Hematopoietic multipotent progenitor cell treated with erythropoietin and hydrocortisone succinate and interleukin-3 and kit ligand, for 4 days (in vitro differentiated cells): ENCODE data around the gene PHF5A.
A peak's percentile ranks its signal among the peaks of the same experiment; 100 is the strongest.

ENCODE experiments used
- DNase-seq: peaks from one replicate; pipeline ENCODE4 v3.0.0-alpha.2; 2015

Gene PHF5A

GRCh38 chr22:41468381-41469217 lies at the start of gene PHF5A, which contains the start of gene ACO2:
TSS of gene PHF5A (minus strand) at chr22:41468692. CDS start at chr22:41468653, 39 bp downstream.
TSS of gene ACO2 (plus strand) at chr22:41469117. CDS start at chr22:41469147, 30 bp downstream.
- DNase-seq: peak; percentile 99

- no peak for DNase-seq
Observed at GRCh38 chr22:41518048-41518347, 49.5 kb upstream of the PHF5A start.

GRCh38 chr22:41517172-41518047 lies 48.9 kb upstream of the PHF5A start:
- DNase-seq: peak; percentile 51

DNA sequence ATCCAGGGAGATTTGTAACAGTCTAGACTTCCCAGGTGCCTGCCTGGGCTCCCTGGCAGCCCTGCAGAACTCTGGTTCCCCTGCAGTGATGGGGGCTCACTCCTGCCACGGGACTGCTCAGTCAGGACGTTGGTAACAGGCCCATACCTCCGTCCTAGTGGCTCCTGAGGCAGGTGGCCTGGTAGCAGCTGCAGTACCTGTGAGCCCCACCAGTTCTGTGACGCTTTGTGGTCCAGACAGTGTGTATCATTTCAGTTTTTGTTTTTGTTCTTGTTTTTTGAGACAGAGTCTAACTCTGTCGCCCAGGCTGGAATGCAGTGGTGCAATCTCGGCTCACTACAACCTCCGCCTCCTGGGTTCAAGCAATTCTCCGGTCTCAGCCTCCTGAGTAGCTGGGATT lies 48.0 kb upstream of the PHF5A start:
- no peak for DNase-seq

DNA sequence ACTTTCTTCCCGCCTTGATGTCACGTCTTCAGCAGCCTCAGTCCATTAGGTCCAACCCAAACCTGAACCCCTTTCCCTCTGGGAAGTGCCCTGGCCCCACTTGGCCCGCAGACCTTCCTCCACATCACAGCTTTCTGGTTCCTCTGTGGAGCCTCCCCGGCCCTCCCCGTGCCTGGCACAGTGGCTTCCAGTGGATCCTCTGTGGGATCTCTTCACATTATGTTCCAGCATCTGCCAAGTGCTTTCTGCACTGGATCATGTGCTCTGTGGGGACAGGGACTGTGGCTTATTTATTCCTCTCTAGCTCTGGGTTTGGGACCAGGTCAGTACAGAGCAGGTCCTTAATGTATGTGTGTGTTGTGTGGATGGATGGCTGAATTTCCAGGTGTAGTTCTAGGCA lies 44.9 kb upstream of the PHF5A start:
- no peak for DNase-seq

DNA sequence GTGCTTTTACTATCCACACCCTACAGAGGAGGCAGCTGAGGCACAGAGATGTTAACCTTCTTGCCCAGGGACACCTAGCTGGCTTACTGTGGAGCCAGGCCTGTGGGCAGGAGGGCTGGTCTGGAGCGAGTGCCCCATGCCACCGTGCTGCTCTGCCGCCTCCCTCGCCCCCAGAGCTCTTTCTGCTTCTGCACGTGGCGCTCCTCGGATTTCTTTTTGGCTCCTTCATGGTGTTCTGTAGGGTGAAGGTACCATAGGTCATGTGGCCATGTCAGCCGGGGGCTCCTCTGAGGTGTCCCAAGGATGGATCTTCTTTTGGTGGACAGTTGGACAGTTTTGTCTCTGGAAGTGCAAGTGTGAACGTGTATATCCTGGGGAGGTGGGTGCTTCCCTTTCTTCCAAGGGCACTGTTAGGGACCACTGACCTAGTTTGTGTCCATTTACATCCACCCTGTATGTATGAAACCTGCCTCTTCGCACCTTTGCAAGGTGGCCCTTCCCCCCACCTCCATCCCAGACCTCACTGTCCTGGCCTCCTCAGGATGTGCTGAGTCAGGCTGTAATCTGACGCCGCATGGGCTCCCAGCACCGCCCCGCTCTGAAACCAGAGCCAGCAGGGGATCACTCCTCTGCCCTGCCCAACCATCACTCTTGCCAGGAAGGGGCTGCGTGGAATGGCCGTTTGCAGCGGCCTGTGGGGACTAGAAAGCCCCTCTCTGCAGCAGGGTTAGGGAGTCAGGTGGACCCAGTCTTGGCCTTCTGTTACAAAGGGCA lies 44.1 kb upstream of the PHF5A start:
- peak; percentile 45 for DNase-seq

DNA sequence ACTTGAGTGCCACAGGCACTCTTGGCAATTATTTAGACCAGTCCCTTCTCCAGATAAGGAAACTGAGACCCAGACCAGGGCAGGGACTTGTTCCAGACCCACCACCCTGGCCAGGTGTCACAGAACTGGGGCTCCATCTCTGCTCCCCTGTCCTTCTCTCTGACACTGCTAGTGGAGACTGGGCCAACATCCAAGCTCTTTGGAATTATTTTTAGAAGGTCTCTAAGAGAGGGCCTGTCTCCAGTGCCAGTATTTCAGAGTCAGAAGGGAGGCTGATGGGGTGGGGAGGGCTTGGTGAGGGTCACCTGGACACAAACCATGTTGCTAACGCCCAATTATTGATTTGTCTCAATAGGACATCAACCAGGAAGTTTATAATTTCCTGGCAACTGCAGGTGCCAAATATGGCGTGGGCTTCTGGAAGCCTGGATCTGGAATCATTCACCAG lies 43.1 kb upstream of the PHF5A start:
- no peak for DNase-seq

DNA sequence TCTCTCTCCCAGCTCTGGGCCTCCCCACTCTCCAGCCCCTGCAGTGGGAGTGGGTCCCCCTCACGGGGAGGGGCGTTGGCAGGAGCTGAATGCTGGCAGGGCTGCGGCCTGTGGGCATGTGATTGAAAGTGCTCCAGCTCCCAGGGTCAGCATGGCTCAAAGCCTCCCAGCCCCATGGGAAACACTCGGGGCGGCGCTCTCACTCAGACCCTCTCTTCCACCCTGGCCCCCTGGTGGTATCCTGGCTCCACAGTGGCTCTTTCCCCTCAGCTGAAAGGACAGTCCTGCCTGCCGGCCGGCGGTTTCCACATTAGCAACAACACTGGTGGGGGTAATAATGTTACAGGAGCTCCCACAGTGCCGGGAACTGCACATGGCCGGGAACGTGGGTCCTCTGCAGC lies 40.3 kb upstream of the PHF5A start:
- no peak for DNase-seq

DNA sequence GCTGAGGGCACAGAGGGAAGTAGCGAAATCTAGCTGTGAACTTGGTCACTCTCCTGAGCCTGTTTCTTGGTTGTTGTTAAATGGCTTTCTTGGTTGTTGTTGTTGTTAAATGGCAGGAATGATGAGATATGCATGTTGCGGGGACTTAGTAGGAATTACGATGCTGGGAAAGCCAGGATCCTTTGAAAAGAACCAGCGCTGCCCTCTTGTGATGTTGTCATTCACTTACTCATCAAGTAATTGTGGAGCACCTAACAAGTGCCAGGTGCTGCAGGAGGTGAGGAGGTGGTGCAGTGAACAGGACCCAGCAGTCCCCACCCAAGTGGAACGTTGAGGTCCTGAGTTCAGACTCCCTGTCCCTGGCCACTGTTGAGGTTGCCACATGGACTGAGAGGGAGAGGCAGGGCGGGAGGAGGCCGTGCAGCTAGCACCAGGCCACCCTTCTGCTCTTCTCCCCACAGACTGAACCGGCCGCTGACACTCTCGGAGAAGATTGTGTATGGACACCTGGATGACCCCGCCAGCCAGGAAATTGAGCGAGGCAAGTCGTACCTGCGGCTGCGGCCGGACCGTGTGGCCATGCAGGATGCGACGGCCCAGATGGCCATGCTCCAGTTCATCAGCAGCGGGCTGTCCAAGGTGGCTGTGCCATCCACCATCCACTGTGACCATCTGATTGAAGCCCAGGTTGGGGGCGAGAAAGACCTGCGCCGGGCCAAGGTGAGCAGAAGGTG lies 39.0 kb upstream of the PHF5A start:
- DNase-seq: no peak

DNA sequence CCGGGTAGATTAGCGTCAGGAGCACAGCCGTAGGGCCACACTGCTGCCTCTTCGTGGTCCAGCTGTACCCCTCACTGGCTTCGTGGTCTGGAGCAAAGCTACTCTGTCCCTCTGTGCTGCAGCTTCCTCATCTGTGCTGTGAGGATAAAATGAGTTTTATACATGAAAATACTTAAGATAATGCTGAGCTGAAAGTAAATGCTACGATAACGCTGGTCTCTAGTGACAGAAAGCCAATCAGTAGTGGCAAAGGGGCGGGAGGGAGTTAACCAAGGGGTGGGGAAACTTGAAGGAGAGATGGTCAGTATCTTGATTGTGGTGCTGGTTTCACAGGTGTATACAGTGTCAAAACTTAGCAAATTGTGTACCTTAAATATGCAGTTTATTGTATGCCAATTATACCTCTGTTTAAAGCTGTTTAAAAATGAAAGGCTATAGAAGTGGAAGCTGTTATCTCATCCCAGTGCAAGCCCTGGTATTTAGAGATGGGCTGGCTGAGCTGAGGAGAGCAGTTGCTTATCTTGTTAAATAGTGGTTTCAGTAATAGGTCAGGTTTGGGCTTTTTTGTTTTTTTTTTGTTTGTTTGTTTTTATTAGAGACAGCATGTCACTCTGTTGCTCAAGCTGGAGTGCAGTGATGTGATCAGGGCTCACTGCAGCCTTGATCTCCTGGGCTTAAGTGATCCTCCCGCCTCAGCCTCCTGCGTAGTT lies 37.2 kb upstream of the PHF5A start:
- peak; percentile 56 for DNase-seq

GRCh38 chr22:41504816-41505215 lies 36.3 kb upstream of the PHF5A start:
- no peak for DNase-seq

- DNase-seq: no peak
Observed at GRCh38 chr22:41504397-41504796, 35.9 kb upstream of the PHF5A start.

- peak; percentile 66 for DNase-seq
Observed at GRCh38 chr22:41501209-41501608, 32.7 kb upstream of the PHF5A start.

DNA sequence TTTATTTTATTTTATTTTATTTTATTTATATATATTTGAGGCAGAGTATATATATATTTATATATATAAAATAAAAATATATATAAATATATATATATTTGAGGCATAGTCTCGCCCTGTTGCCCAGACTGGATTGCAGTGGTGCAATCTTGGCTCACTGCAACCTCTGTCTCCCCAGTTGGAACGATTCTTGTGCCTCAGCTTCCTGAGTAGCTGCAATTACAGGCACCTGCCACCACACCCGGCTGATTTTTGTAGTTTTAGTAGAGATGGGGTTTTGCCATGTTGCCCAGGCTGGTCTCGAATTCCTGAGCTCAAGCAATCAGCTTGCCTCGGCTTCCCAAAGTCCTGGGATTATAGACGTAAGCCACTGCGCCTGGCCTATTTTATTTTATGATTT lies 31.8 kb upstream of the PHF5A start:
- DNase-seq: no peak

DNA sequence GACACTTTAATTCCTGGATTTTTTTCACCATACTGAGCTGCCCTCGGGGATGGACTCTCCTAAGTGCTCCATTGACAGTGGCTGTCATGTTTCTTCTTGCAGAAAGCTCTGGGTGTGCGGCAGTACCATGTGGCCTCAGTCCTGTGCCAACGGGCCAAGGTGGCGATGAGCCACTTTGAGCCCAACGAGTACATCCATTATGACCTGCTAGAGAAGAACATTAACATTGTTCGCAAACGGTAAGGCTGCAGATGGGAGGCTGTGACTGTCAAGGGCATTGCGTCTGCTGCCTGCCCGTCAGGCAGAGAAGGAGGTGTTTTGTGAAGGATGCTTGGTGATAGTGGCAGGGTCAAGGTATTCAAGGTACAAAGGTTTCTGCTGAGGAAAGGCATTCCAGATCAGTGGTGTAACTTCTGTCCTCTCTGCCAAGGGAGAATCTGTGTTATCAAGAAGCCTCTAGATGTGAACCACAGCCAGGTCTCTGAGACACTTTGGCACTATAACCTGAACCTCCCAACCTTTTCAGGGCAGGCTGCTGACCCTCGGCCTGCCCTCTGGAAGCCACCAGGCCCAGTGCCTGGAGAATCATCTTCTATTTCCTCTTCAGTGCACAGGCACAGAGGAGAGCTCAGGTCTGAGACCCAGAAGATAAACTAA lies 31.3 kb upstream of the PHF5A start:
- no peak for DNase-seq

DNA sequence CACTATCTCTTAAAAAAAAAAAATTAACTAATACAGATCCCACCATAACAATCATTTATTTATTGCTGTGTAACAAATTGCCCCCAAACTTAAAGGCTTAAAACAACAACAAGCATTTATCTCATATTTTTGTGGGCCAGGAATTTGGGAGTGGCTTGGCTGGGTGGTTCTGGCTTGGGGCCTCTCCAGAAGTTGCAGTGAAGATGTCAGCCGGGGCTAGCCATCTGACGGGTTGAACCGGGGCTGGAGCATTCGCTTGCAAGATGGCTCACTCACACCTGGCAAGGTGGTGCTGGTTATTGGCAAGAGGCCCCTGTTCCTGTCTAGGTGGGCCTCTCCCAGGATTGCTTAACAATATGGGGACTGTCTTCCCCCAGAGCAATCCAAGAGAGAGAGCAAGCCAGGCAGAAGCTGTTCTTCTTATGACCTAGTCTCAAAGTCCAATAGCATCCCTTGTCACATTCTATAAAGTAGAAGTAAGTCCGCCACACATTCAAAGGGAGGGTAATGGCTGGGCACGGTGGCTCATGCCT lies 29.9 kb upstream of the PHF5A start:
- DNase-seq: no peak

- DNase-seq: no peak
Observed at GRCh38 chr22:41491374-41492100, 23.0 kb upstream of the PHF5A start.

- DNase-seq: no peak
Observed at GRCh38 chr22:41488596-41489385, 20.3 kb upstream of the PHF5A start.

- no peak for DNase-seq
Observed at GRCh38 chr22:41488076-41488475, 19.6 kb upstream of the PHF5A start.
